Measurements from ENCODE around the gene POM121L12.

- TF ChIP-seq CTCF (IDR thresholded peaks at IDR 0.05) (no peak), POLR2A (IDR thresholded peaks at IDR 0.05) (no peak)
Observed at GRCh38 chr7:52995676-52996075, 39.8 kb upstream of the POM121L12 start.
